ENCODE results near the gene PCDH9.

The PCDH9 gene

DNA sequence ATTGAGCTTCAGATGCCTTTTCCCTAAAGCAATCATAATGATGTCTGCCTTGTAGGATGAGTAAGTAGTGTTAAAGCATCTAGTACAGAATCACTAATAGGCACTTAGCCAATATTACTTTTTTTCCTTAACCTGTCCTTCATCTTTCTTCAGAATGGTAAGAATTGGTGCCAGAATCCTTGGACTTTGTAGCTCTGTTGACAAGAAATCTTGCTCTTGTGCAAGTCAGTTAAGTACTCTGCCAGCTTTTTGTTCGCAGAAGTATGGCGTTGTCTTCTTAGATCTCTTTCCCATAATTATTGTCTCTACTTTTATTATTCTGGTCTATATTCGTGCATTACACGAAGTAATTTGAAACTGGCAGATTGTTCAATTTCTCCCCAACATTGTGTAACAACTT lies 554.5 kb downstream of the PCDH9 start:
- Histone ChIP-seq H3K4me1 (ENCODE audit: insufficient read depth, insufficient read length) (no peaks in the 10 kb centered on the region), H3K36me3 (ENCODE audit: insufficient read depth, insufficient read length, low read length) (no peaks in the 10 kb centered on the region), H3K9ac (ENCODE audit: insufficient read length, low read depth) (no peak overlapping the region), H3K9me3 (ENCODE audit: insufficient read depth, low read length) (no peaks in the 10 kb centered on the region), H3K4me3 (ENCODE audit: insufficient read length, low read depth) (no peak overlapping the region), H3K27me3 (ENCODE audit: insufficient read depth, insufficient read length) (no peaks in the 10 kb centered on the region)
- DNase-seq (ENCODE audit: low read depth, low spot score), result no peak
- TF ChIP-seq YY1 (IDR thresholded peaks at IDR 0.05; ENCODE audit: insufficient read depth, insufficient read length) (no peak), SUZ12 (IDR thresholded peaks at IDR 0.05; ENCODE audit: extremely low read depth, insufficient read depth, insufficient read length) (no peak), ZNF274 (IDR thresholded peaks at IDR 0.05; ENCODE audit: low read depth, low read length) (no peak)

DNA sequence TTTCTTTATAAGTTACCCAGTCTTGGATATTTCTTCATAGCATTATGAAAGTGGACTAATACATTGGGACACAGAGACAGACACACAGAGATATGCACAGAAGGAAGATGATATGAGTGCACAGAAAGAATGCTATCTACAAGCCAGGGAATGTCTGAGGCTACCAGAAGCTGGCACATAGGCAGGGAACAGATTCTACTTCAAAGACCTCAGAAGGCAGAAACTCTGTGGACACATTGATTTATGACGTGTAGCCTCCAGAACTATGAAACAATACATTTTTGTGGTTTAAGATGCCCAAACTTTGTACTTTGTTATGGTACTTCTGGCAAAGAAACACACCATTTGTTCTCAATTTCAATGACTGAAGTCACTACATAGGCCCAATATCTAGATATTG lies 556.7 kb downstream of the PCDH9 start:
- Histone ChIP-seq H3K9me3 (ENCODE audit: insufficient read depth, low read length) (no peaks in the 10 kb centered on the region), H3K27me3 (ENCODE audit: insufficient read depth, insufficient read length) (no peaks in the 10 kb centered on the region), H3K4me1 (ENCODE audit: insufficient read depth, insufficient read length) (no peaks in the 10 kb centered on the region), H3K4me3 (ENCODE audit: insufficient read length, low read depth) (no peak overlapping the region), H3K9ac (ENCODE audit: insufficient read length, low read depth) (no peak overlapping the region), H3K36me3 (ENCODE audit: insufficient read depth, insufficient read length, low read length) (no peaks in the 10 kb centered on the region)
- DNase-seq (ENCODE audit: low read depth, low spot score), result no peak
- no peak for TF ChIP-seq ZNF274 (IDR thresholded peaks at IDR 0.05; ENCODE audit: low read depth, low read length)
- TF ChIP-seq YY1 (IDR thresholded peaks at IDR 0.05; ENCODE audit: insufficient read depth, insufficient read length), result no peak
- no peak for TF ChIP-seq SUZ12 (IDR thresholded peaks at IDR 0.05; ENCODE audit: extremely low read depth, insufficient read depth, insufficient read length)

DNA sequence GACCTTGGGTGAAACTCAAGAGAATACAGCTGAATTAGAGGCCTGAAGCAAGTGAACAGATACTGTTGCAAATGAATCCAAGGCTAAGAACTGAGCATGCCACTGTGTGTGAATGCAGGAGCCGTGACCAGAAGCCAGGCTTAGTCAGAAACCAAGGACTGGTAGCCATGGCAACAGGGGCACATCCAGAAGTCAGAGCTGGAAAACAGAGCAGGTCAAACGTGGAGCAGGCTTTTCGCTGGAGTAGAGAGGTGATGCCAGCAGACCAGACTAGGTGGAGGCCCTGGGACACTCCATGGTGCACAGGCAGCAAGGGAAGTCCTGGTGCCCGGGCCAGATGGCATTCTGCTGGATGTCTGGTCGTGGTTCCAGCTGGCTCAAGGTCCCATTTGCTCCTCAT lies 564.1 kb downstream of the PCDH9 start:
- Histone ChIP-seq H3K27me3 (ENCODE audit: insufficient read depth, insufficient read length) (no peaks in the 10 kb centered on the region), H3K9ac (ENCODE audit: insufficient read length, low read depth) (no peak overlapping the region), H3K36me3 (ENCODE audit: insufficient read depth, insufficient read length, low read length) (no peaks in the 10 kb centered on the region), H3K4me3 (ENCODE audit: insufficient read length, low read depth) (no peak overlapping the region), H3K4me1 (ENCODE audit: insufficient read depth, insufficient read length) (no peaks in the 10 kb centered on the region), H3K9me3 (ENCODE audit: insufficient read depth, low read length) (no peaks in the 10 kb centered on the region)
- peak; percentile 3 for DNase-seq (ENCODE audit: low read depth, low spot score)
- TF ChIP-seq SUZ12 (IDR thresholded peaks at IDR 0.05; ENCODE audit: extremely low read depth, insufficient read depth, insufficient read length) (no peak), ZNF274 (IDR thresholded peaks at IDR 0.05; ENCODE audit: low read depth, low read length) (no peak), YY1 (IDR thresholded peaks at IDR 0.05; ENCODE audit: insufficient read depth, insufficient read length) (no peak)

DNA sequence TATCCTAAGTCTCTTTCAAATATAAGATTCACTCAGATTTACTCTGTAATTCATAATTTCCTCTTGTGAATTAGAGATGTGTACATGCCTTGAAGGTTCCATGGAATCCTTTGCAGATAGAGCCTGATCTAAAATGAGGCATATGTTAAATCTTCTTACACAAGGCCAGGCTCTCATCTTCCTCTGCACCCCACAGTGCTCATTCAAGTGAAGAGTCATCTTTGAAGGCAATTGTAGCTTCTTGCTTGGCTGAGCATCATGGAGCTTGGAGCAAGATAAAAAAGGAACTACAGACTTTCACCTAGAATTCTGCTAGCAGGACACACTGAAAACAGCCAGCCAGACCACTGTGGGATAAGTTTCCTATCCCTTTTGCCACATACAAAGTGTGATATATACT lies 566.4 kb downstream of the PCDH9 start:
- DNase-seq (ENCODE audit: low read depth, low spot score), result no peak
- Histone ChIP-seq H3K9ac (ENCODE audit: insufficient read length, low read depth) (no peak overlapping the region), H3K4me3 (ENCODE audit: insufficient read length, low read depth) (no peak overlapping the region), H3K36me3 (ENCODE audit: insufficient read depth, insufficient read length, low read length) (no peaks in the 10 kb centered on the region), H3K4me1 (ENCODE audit: insufficient read depth, insufficient read length) (no peaks in the 10 kb centered on the region), H3K9me3 (ENCODE audit: insufficient read depth, low read length) (no peaks in the 10 kb centered on the region), H3K27me3 (ENCODE audit: insufficient read depth, insufficient read length) (no peaks in the 10 kb centered on the region)
- TF ChIP-seq SUZ12 (IDR thresholded peaks at IDR 0.05; ENCODE audit: extremely low read depth, insufficient read depth, insufficient read length), result no peak
- no peak for TF ChIP-seq YY1 (IDR thresholded peaks at IDR 0.05; ENCODE audit: insufficient read depth, insufficient read length)
- TF ChIP-seq ZNF274 (IDR thresholded peaks at IDR 0.05; ENCODE audit: low read depth, low read length), result no peak

DNA sequence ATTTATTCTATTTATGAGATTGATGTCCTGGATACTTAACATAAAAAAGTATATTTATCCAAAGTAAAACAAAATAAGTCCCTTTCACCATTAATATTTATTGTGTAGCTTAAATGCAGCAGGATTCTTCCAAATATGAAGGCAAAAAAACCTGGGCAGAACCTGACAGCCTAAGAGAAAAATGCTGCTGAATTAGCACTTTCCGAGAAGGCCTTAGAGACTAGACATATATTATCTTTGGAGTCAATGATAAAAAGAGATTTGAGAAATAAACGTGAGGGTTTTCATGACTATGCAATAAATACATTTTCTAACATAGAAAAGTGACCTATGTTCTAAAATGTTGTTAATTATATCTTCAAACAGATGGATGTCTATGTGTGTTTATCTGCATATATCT lies 566.9 kb downstream of the PCDH9 start:
- Histone ChIP-seq H3K4me3 (ENCODE audit: insufficient read length, low read depth) (no peak overlapping the region), H3K9me3 (ENCODE audit: insufficient read depth, low read length) (no peaks in the 10 kb centered on the region), H3K36me3 (ENCODE audit: insufficient read depth, insufficient read length, low read length) (no peaks in the 10 kb centered on the region), H3K27me3 (ENCODE audit: insufficient read depth, insufficient read length) (no peaks in the 10 kb centered on the region), H3K9ac (ENCODE audit: insufficient read length, low read depth) (no peak overlapping the region), H3K4me1 (ENCODE audit: insufficient read depth, insufficient read length) (no peaks in the 10 kb centered on the region)
- no peak for DNase-seq (ENCODE audit: low read depth, low spot score)
- TF ChIP-seq YY1 (IDR thresholded peaks at IDR 0.05; ENCODE audit: insufficient read depth, insufficient read length) (no peak), ZNF274 (IDR thresholded peaks at IDR 0.05; ENCODE audit: low read depth, low read length) (no peak), SUZ12 (IDR thresholded peaks at IDR 0.05; ENCODE audit: extremely low read depth, insufficient read depth, insufficient read length) (no peak)

DNA sequence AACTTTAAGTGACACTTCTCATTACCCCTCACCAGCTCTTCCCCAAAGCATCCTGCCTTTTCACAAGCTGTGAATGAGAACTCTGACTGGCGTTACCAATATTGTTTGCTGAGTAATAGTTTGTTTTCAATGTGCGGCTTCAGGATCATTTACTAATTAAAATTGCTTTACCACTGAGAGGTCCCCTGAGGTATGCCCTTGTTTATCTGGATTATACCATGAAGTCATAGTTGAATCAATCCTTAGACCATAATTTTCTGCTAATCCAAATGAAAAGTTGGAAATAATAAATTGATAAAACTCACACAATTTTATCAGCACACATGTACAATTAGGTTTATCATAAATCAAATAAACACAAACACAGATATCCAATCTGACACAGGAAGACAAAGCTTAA lies 568.8 kb downstream of the PCDH9 start:
- Histone ChIP-seq H3K4me1 (ENCODE audit: insufficient read depth, insufficient read length) (no peaks in the 10 kb centered on the region), H3K9me3 (ENCODE audit: insufficient read depth, low read length) (no peaks in the 10 kb centered on the region), H3K27me3 (ENCODE audit: insufficient read depth, insufficient read length) (no peaks in the 10 kb centered on the region), H3K36me3 (ENCODE audit: insufficient read depth, insufficient read length, low read length) (no peaks in the 10 kb centered on the region), H3K4me3 (ENCODE audit: insufficient read length, low read depth) (no peak overlapping the region), H3K9ac (ENCODE audit: insufficient read length, low read depth) (no peak overlapping the region)
- TF ChIP-seq ZNF274 (IDR thresholded peaks at IDR 0.05; ENCODE audit: low read depth, low read length) (no peak), SUZ12 (IDR thresholded peaks at IDR 0.05; ENCODE audit: extremely low read depth, insufficient read depth, insufficient read length) (no peak), YY1 (IDR thresholded peaks at IDR 0.05; ENCODE audit: insufficient read depth, insufficient read length) (no peak)
- DNase-seq (ENCODE audit: low read depth, low spot score), result no peak

DNA sequence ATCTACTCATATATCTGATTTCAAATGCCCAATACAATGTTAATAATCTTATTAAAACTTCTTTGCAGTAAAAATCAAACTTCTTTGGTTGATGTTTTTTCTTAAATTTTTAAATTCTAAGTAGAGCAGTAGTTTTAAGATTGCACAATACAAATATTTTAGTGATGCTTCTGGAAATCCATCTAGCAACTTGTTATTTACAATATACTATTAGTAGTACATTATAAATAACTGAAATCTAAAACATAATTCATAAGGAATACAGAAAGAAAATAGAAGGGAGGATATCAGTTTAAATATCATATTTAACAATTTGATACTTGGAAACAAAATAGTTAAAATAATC lies 569.7 kb downstream of the PCDH9 start:
- no peak overlapping the region for H3K9ac ChIP-seq (ENCODE audit: insufficient read length, low read depth)
- H3K36me3 ChIP-seq (ENCODE audit: insufficient read depth, insufficient read length, low read length), result no peaks in the 10 kb centered on the region
- no peak for DNase-seq (ENCODE audit: low read depth, low spot score)
- H3K4me1 ChIP-seq (ENCODE audit: insufficient read depth, insufficient read length), result no peaks in the 10 kb centered on the region
- no peak overlapping the region for H3K4me3 ChIP-seq (ENCODE audit: insufficient read length, low read depth)
- no peak for TF ChIP-seq YY1 (IDR thresholded peaks at IDR 0.05; ENCODE audit: insufficient read depth, insufficient read length)
- TF ChIP-seq ZNF274 (IDR thresholded peaks at IDR 0.05; ENCODE audit: low read depth, low read length), result no peak
- TF ChIP-seq SUZ12 (IDR thresholded peaks at IDR 0.05; ENCODE audit: extremely low read depth, insufficient read depth, insufficient read length), result no peak
- no peaks in the 10 kb centered on the region for H3K27me3 ChIP-seq (ENCODE audit: insufficient read depth, insufficient read length)
- no peaks in the 10 kb centered on the region for H3K9me3 ChIP-seq (ENCODE audit: insufficient read depth, low read length)

Measured in NT2/D1 (cell line).